BLaER1 (cell line): ENCODE results near the gene DDIT4.
"Not testable (repeated sequence)": the region's sequence is repeated elsewhere in the genome, so short reads cannot be mapped to it uniquely, and the experiment has no call there.

Experiments
- H3K27ac ChIP-seq: shearing (Covaris generic); formaldehyde crosslinking; 2 replicates; pipeline ENCODE4 v1.8.1; 2022
- H3K27me3 ChIP-seq: shearing (Covaris generic); formaldehyde crosslinking; 2 replicates; pipeline ENCODE4 v1.8.1; 2022
- H3K36me3 ChIP-seq: shearing (Covaris generic); formaldehyde crosslinking; 2 replicates; pipeline ENCODE4 v1.8.1; 2022
- H3K4me1 ChIP-seq: shearing (Covaris generic); formaldehyde crosslinking; 2 replicates; pipeline ENCODE4 v1.8.1; 2022
- H3K4me2 ChIP-seq: shearing (Covaris generic); formaldehyde crosslinking; 2 replicates; pipeline ENCODE4 v1.8.1; 2022
- H3K4me3 ChIP-seq: shearing (Covaris generic); formaldehyde crosslinking; 2 replicates; pipeline ENCODE4 v1.8.1; 2022
- H3K9ac ChIP-seq: shearing (Covaris generic); formaldehyde crosslinking; 2 replicates; pipeline ENCODE4 v1.8.1; 2022
- H3K9me3 ChIP-seq: shearing (Covaris generic); formaldehyde crosslinking; 2 replicates; pipeline ENCODE4 v1.8.1; 2022
- H4K20me1 ChIP-seq: shearing (Covaris generic); formaldehyde crosslinking; 2 replicates; pipeline ENCODE4 v1.8.1; 2022
- Cebpa-rat ChIP-seq: shearing (Covaris generic); IDR thresholded peaks from 2 replicates; pipeline ENCODE4 v1.8.1; 2022

The DDIT4 gene

DNA sequence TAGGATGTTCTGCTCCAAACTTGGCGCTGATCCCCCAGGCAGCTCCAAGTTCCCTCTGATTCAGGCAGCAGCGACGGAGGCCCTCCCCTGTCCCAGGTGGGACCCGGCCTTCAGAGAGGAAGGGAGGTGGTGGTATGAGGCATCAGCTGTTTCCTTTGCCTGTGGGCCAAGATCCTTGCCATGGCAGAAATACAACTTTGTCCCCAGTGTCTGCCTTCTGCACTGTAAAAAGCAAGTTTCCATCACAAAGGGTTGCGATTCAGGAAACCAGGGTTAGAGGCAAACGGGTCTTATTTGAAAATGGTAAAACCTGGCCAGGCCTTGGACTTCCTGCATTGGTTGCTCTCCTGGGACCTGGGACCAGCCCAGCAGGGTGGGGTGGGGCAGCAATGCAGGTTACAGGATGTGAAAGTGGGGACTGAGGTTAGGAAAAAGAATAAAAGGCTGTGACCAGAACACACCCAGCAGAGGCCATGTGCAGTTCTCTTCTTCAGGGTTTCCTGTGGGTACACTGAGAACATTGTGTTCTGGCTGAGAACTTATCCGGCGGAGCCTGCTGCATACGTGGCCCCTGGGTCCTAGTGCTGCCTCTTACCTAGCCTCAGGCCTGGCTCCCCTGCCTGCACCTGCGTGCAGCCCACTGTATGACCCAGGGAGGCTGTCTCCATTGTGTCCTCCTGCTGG, 25.1 kb upstream of the DDIT4 start:
- H3K9ac ChIP-seq = peak overlapping the region; percentile 62; the same call in 1 of the 2 replicates
- H3K4me3 ChIP-seq = peak overlapping the region; percentile 55
- H3K9me3 ChIP-seq = no peaks in the 10 kb centered on the region
- no peak for TF ChIP-seq Cebpa-rat
- peak overlapping the region; percentile 81 for H3K27ac ChIP-seq
- peaks cover 98% of the 10 kb centered on the region for H3K4me1 ChIP-seq
- H3K4me2 ChIP-seq = peak overlapping the region; percentile 96
- H3K36me3 ChIP-seq = no peaks in the 10 kb centered on the region
- H3K27me3 ChIP-seq = no peaks in the 10 kb centered on the region
- no peaks in the 10 kb centered on the region for H4K20me1 ChIP-seq

DNA sequence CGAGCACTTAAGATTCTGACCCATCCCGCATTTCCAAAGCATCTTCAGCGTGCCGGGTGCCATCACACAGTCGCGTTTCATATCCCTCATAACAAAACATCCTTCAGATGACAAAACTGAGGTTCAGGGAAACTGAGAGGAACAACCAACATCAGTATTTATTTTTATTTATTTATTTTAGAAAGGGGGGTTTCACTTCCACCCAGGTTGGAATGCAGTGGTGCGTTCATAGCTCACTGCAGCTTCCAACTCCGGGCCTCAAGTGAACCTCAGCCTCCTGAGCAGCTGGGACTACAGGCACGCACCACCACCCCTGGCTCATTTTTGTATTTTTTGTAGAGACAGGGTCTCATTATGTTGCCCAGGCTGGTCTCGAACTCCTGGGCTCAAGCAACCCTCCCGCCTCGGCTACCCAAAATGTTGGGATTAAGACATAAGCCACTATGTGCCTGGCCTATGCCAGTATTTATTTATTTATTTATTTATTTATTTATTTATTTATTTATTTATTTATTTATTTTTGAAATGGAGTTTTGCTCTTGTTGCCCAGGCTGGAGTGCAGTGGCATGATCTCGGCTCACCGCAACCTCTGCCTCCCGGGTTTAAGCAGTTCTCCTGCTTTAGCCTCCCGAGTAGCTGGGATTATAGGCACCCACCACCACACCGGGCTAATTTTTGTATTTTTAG, 24.4 kb upstream of the DDIT4 start:
- H4K20me1 ChIP-seq, H3K36me3 ChIP-seq, H3K27me3 ChIP-seq, H3K9me3 ChIP-seq: not testable (repeated sequence)
- H3K4me1 ChIP-seq = peaks cover 98% of the 10 kb centered on the region
- H3K4me3 ChIP-seq = peak overlapping the region; percentile 55
- peak overlapping the region; percentile 81 for H3K27ac ChIP-seq
- H3K9ac ChIP-seq = peak overlapping the region; percentile 62; the same call in 1 of the 2 replicates
- peak overlapping the region; percentile 96 for H3K4me2 ChIP-seq

GRCh38 chr10:72250666-72251065, 23.1 kb upstream of the DDIT4 start:
- Histone ChIP-seq H3K4me1 (peaks cover 98% of the 10 kb centered on the region), H3K4me3 (no peak overlapping the region), H4K20me1 (no peaks in the 10 kb centered on the region), H3K36me3 (no peaks in the 10 kb centered on the region), H3K4me2 (peak overlapping the region; percentile 96), H3K27me3 (no peaks in the 10 kb centered on the region), H3K9me3 (no peaks in the 10 kb centered on the region), H3K9ac (no peak overlapping the region), H3K27ac (0 out of 2 replicates have a peak overlapping the region, but pooled peaks have one; percentile 10)
- TF ChIP-seq Cebpa-rat = no peak

GRCh38 chr10:72251635-72252034, 22.1 kb upstream of the DDIT4 start:
- no peaks in the 10 kb centered on the region for H4K20me1 ChIP-seq
- H3K27me3 ChIP-seq = no peaks in the 10 kb centered on the region
- no peak overlapping the region for H3K27ac ChIP-seq
- no peak for TF ChIP-seq Cebpa-rat
- no peak overlapping the region for H3K4me3 ChIP-seq
- H3K4me1 ChIP-seq = peaks cover 98% of the 10 kb centered on the region
- no peak overlapping the region for H3K9ac ChIP-seq
- no peaks in the 10 kb centered on the region for H3K36me3 ChIP-seq
- H3K4me2 ChIP-seq = peak overlapping the region; percentile 96
- no peaks in the 10 kb centered on the region for H3K9me3 ChIP-seq

DNA sequence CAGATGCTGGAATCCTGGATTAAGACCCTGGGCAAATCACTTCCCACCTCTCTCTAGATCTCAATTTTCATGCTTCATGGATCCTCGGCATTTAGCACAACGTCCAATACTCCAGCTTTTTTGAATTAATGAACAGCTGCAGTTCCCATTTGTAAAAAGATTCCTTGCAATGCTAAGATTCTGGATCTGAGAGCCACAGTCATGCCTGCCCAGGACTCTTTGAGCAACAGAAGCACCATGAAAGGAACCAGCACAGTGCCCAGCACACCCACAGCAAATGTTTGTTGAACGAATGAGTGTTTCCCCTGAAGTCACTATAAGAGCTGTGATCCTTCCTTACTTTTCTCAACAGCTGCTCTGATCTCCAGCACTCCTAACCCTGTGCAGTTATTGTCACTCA, 20.8 kb upstream of the DDIT4 start:
- H3K9me3 ChIP-seq = no peaks in the 10 kb centered on the region
- H3K4me1 ChIP-seq = peaks cover 98% of the 10 kb centered on the region

DNA sequence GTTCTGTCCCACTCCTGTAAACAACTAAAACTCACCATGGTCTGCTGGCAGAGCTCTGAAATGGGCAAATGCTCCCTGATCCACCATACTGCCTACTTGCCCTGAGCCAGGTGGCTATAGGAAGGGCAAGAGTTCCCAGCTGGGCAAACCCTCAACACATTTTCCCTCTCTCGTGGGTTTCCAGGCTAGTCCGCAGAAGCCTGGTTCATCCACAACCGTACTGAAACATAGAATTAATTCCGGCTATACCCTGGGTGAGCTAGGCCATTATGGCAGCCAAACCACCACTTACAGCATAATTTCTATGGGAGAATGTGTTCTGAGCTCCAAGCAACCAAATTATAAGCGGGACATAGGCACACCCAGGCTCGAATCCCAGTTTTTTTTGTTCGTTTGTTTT, 20.1 kb upstream of the DDIT4 start:
- Histone ChIP-seq H3K36me3 (no peaks in the 10 kb centered on the region), H3K4me1 (peaks cover 98% of the 10 kb centered on the region), H3K4me3 (no peak overlapping the region), H3K27me3 (no peaks in the 10 kb centered on the region), H4K20me1 (no peaks in the 10 kb centered on the region), H3K9ac (no peak overlapping the region), H3K9me3 (no peaks in the 10 kb centered on the region), H3K4me2 (peak overlapping the region; percentile 89), H3K27ac (peak overlapping the region; percentile 87; the same call in 1 of the 2 replicates)
- TF ChIP-seq Cebpa-rat = no peak

More for the DNA sequence above, 20.8 kb upstream of the DDIT4 start:
- Histone ChIP-seq H3K27me3 (no peaks in the 10 kb centered on the region), H3K4me3 (no peak overlapping the region), H3K27ac (no peak overlapping the region), H3K36me3 (no peaks in the 10 kb centered on the region), H4K20me1 (no peaks in the 10 kb centered on the region), H3K9ac (no peak overlapping the region), H3K4me2 (peak overlapping the region; percentile 89)
- no peak for TF ChIP-seq Cebpa-rat

DNA sequence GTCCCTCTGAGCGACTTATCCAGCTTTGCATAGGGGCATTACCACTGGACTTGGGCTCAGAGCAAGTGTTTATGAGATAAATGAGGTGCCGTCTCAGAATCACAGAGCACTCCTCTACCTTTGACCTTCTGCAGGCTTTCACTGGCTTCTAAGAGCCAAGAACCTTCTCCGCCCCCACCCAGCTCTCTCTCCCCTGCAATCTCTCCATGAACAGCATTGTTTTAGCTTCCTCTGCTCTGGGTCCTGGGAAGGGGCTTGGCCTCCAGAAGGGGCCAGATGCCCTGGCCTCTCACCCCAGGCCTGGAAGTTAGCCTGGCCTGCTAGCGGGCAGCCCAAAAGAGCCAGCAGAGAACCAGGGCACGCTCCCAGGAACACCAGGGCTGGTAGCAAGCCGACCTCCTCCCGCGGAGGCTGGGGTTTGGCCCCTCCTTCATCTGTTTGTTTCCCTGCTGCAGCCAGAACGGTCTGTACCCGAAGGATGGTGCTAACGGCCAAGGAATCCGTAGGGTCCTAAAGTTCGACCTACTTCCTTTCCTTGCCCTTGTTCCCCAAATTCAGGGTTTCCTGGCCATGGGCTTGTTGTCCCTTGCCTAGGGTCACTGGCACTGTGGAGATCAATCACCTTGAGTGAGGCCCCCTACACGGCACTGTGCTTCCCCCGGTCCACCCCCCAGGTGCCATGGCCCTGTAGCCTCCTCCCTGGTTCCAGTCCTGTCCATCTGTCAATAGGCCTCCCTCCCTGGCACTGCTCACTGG, 18.7 kb upstream of the DDIT4 start:
- Histone ChIP-seq H3K9ac (peak overlapping the region; percentile 74), H3K4me3 (peak overlapping the region; percentile 50)

DNA sequence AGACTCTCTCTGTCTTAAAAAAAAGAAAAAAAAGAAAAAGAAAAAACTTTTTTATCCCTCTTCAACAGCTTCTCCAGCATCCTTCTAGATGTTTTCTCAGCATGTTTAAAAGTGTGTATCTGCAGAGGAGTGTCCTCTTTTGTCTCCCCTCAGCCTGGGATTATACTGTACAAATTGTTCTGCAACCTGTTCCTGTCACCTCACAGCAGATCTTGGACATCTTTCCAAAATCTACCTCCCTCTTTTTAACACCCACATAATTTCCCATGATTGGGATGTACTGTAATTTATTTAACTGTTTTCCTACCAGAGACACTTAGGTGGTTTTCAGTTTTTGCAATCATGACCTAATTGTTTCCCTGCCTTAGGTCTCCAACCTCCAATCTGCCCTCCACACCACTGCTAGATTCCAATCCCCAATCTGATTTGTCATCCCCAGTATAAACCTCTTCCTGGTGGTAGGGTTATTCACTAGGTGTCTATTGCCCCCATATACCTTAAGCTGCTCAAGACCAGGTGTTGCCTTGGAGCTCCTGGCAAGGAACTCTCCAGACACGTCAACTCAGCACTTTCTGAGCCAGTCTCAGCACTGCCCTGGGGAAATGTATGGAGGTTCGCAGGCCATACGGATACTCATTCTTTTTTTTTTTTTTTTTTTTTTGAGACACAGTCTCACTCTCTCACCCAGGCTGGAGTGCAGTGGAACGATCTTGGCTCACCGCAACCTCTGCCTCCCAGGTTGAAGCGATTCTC, 17.6 kb upstream of the DDIT4 start:
- Histone ChIP-seq H3K9me3 (no peaks in the 10 kb centered on the region), H3K4me2 (peak overlapping the region; percentile 89), H3K4me3 (no peak overlapping the region), H4K20me1 (no peaks in the 10 kb centered on the region), H3K4me1 (peaks cover 98% of the 10 kb centered on the region), H3K36me3 (no peaks in the 10 kb centered on the region), H3K27ac (peak overlapping the region; percentile 16; the same call in 1 of the 2 replicates), H3K27me3 (no peaks in the 10 kb centered on the region), H3K9ac (no peak overlapping the region)
- TF ChIP-seq Cebpa-rat = no peak

More for the DNA sequence above, 18.7 kb upstream of the DDIT4 start:
- Histone ChIP-seq H3K4me2 (peak overlapping the region; percentile 89), H3K27me3 (no peaks in the 10 kb centered on the region), H3K27ac (peak overlapping the region; percentile 87), H3K4me1 (peaks cover 100% of the 10 kb centered on the region), H4K20me1 (no peaks in the 10 kb centered on the region), H3K36me3 (no peaks in the 10 kb centered on the region), H3K9me3 (no peaks in the 10 kb centered on the region)
- TF ChIP-seq Cebpa-rat = no peak
